NCI-H510A (cell line): ENCODE measurements around the gene UBE2F.
"Not testable (repeated sequence)": the region's sequence is repeated elsewhere in the genome, so short reads cannot be mapped to it uniquely, and the experiment has no call there.

Experiments used
- DNase-seq: peaks from one replicate; lab custom pipeline; 2025; lab: John Stamatoyannopoulos, UW

UBE2F gene

DNA sequence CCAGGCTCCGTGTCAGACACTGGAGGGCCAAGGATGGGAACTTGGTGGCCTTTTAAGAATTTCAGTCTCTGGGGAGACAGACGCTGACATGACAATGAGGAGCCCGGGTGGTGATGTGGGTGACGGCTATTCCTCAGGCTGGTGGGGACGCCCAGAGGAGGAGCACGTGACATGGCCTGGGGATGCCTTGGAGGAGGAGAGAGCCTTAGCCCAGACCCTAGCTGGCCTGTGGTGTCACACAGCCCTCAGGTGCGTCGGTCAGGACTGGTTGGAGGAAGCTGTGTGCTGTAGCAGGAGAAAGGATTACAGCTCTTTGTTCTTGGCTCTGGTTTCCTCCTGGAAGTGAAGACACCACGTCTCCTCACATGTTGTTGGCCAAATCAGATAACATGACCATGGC, 54.0 kb downstream of the UBE2F start:
- no peak for DNase-seq

GRCh38 chr2:238021327-238021726, 54.5 kb downstream of the UBE2F start:
- no peak for DNase-seq

- DNase-seq = no peak
Measured at GRCh38 chr2:238022594-238023157, 55.9 kb downstream of the UBE2F start.

DNA sequence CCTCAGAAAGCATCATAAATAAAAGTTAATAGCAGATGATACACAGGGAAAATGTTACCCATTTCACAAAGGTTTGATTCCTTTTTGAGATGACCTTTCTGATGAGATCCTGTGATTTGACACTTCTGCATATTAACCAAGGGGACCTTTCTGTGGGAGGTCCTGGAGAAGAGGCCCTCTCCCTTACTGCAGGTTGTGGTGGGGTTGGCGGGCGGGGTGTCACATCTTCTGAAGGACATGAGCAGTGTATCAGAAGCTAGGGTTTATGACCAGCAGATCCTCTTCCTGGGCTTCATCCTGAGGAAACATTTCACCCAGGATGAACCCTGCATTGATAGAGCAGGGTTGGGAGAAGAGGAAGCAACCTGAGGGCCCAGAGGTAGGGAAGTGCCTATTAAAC, 56.8 kb downstream of the UBE2F start:
- DNase-seq = no peak

GRCh38 chr2:238024986-238025385, 58.2 kb downstream of the UBE2F start:
- DNase-seq = no peak

- no peak for DNase-seq
Measured at GRCh38 chr2:238025741-238026360, 59.0 kb downstream of the UBE2F start.

- DNase-seq = no peak
Measured at GRCh38 chr2:238027058-238027457, 60.2 kb downstream of the UBE2F start.

GRCh38 chr2:238027591-238028415, 61.0 kb downstream of the UBE2F start:
- no peak for DNase-seq

- no peak for DNase-seq
Measured at GRCh38 chr2:238029853-238030252, 63.0 kb downstream of the UBE2F start.

GRCh38 chr2:238030422-238031155, 63.8 kb downstream of the UBE2F start:
- no peak for DNase-seq

DNA sequence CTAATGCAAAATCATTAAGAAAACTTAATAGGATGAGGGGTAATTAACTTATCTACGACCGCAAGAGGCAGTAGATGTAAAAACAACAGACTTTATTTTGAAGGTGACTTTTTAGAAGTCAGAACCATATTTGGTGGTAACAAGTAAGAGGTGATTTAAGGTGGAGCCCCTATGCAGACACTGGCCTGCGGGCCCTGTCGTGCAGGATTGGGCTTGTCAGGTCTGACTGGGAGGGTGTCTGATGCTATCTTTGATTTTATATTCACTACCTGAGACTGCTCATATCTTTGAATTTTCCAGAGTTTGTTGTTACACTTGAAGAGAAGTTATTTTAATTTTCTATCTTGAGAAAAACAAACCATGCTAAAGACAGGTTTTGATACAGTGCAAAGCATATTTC, 64.9 kb downstream of the UBE2F start:
- DNase-seq = no peak

DNA sequence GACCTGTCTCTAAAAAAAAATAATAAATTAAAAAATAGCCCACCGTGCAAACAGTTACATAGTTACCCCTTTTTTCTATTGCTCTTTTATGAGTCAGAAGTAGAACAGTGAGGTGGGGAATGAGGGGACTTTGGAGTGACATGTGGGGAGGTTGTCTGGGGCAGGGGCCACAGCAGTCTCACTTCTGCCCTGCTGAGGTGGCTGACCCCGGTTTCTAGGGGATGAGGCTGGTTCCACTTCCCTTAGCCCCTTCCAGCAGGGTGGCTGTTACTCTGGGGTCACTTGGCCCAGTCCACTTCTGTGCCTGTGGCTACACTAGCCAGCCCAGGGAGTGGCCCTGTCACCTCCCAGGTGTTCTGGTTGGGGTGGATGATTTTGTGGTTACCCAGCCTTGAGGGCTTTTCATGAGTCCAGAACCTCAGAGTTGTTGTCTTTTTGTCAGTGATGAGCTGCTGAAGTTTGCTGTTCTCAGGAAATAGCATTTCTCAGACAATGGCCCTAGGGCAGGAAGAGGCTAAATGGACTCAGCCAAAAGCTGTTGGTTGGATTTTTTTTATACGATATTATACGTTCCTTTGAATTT, 66.0 kb downstream of the UBE2F start:
- no peak for DNase-seq

- DNase-seq = not testable (repeated sequence)
Measured at GRCh38 chr2:238033991-238034390, 67.2 kb downstream of the UBE2F start.

DNA sequence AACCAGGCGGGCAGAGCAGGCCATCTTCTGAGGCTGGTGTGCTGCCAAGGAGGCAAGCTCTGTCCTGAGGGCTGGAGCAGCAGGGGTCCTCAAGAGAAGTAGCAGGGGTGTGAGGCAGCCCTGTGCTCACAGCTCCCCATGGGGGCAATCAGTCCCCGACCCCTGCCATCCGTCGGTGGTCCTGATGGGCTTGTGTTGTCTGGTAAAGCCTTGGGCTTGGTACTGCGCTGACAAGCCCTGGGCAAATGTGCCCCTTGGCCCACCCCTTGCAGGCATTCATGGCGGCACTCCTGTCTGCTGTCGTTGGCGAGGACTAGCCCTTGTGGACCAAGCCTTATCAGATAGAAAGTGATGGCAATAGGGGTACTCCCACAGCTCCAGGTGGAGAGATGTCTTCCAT, 71.4 kb downstream of the UBE2F start:
- DNase-seq = no peak

DNA sequence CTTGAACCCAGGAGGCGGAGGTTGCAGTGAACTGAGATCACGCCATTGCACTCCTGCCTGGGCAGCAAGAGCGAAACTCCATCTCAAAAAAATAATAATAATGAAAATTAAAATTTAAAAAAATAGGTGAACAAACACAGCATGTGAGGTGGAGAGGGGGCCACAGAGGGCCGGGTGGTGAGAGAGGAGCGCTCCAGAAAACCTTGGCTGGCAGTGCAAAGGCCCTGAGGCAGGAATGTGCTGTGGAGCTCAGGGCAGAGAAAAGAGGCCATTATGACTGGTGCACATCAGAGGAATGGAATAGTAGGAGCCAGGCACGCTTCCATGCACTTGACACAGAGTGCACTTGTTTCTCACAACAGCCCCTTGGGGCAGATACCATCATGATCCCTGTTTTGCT, 72.3 kb downstream of the UBE2F start:
- DNase-seq = no peak

- DNase-seq = no peak
Measured at GRCh38 chr2:238039985-238040384, 73.2 kb downstream of the UBE2F start.

- no peak for DNase-seq
Measured at GRCh38 chr2:238040918-238041317, 74.1 kb downstream of the UBE2F start.

DNA sequence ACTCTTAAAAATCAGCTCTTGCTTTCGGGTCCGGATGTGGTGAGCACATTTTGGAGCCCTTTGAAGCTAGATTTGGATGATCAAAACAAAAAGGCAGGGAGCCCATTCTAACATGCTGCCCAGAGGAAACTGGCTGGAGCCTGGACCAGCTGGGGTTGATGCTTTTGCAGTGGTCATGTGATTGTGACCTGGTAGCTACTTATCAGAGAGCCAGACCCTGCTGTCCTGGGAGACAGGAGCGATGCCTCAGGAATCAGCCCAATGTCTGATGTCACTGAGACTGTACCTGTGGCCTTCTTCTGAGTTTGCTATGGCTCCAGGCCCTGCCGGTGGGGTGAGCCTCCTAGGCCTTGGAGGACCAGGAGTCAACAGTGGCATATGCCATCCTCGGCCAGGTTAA, 75.3 kb downstream of the UBE2F start:
- no peak for DNase-seq

DNA sequence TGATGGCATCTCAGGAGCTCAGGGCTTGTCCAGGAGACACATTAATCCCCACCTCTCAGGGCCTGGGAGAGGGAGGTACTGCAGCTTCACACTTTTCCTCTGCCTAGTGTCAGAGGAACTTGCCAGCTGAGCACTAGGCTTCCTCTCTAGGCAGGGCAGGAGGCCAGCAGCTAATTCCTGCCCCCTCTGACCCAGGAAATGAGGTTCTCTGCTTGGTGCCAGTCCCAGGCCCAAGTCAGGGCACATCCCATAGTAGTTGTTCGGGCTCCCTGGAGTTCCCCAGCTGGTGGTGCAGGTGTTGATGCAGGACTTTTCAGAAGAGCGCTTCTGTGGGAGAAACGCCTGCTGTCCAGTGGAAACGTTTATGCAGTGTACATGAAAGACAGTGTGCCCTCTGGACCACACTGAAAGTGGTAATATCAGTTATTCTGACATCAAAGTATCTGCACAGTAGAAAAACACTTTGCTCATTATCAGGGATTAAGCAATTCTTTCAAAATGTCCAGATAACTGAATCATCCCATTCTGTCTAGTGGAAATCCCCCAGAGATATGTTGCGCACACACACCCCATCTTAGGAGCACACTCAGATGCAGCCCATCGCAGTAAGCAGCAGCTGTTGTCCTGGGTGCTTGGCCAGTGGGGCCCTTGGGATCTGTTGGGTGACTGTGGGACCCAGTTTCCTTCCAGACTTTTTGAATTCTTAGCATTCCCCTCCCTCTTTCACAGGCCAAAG, 76.2 kb downstream of the UBE2F start:
- no peak for DNase-seq

GRCh38 chr2:238043851-238044250, 77.0 kb downstream of the UBE2F start:
- DNase-seq = no peak

DNA sequence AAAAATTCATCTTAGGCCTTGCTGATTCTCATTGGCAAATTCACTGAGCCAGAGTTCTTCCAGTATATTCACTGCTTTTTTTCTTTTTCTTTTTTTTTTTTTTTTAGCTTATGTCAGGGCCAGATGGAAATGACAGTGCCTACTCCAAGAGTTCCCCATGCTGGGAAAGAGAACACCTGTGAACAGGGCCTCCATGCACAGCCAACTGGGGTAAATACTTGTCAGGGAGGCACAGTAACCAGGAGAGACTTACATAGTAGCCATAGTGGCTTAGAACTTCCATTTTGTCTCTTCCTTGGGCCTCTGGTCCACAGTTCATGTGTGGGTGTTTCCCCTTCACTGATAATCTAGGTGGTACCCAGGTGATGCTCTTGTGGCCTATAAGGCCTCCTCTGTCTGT, 78.8 kb downstream of the UBE2F start:
- no peak for DNase-seq
